GM12878 (cell line): Measurements from ENCODE around the gene FHL2. TPM values are rescaled to one million over a fixed set of nuclear protein-coding genes. Genes with fewer than 3 reads are reported as not detected.

ENCODE experiments used
- ATAC-seq: fragments of 200-7000 bp; cut with Tn5 transposase; 3 replicates; pipeline ENCODE4 v1.9.1; 2020; ENCODE audit warnings: mild to moderate bottlenecking, moderate library complexity
- BruUV-seq: library from RNA; stranded (reverse); fragments of 400-500 nt; replicated peaks from 2 replicates; lab custom pipeline; 2021; lab: Mats Ljungman, UMichigan
- CTCF ChIA-PET: fragments of 300-600 bp; sonication (Branson Sonifier 250); formaldehyde crosslinking; extraction: SDS; loops from one replicate; lab custom pipeline; 2021; ENCODE audit warnings: inconsistent platforms; lab: Yijun Ruan, JAX
- POLR2A ChIA-PET: fragments of 350-600 bp; formaldehyde crosslinking; extraction: SDS; loops from one replicate; lab custom pipeline; 2021; ENCODE audit warnings: inconsistent platforms; lab: Charles Lee
- RAD21 ChIA-PET: fragments of 300-600 bp; sonication (Branson Sonifier 250); formaldehyde crosslinking; loops from one replicate; lab custom pipeline; 2023; ENCODE audit warnings: antibody characterized with exemption; ENCODE audit not compliant: unreplicated experiment; lab: Charles Lee
- SMC1A ChIA-PET: fragments of 300-600 bp; sonication (Branson Sonifier 250); formaldehyde crosslinking; loops from one replicate; lab custom pipeline; 2023; ENCODE audit not compliant: unreplicated experiment, uncharacterized antibody; lab: Charles Lee
- DNase-seq: peaks from one replicate; pipeline ENCODE4 v3.0.0-alpha.2; 2011; ENCODE audit warnings: low read depth, low spot score
- FAIRE-seq: peaks from 3 replicates; lab custom pipeline; 2011; peaks lifted over from hg19 to GRCh38; lab: Jason Lieb, UNC
- H2AFZ ChIP-seq: 2 replicates; pipeline ENCODE4 v1.6.0; 2011; ENCODE audit warnings: low read depth, low read length, control low read depth; ENCODE audit not compliant: control insufficient read depth
- H3K27ac ChIP-seq: 2 replicates; pipeline ENCODE4 v1.5.1; 2011; ENCODE audit warnings: control low read depth; ENCODE audit not compliant: control insufficient read depth, insufficient read depth
- H3K27me3 ChIP-seq, 2 experiments: replicated peaks in 1 of 2; 2 replicates each; pipeline versions ENCODE4 v1.6.0 to v1.6.1; 2011; ENCODE audit warnings: low read length in 1 of 2; ENCODE audit not compliant: control insufficient read depth in 2 of 2, insufficient read depth in 2 of 2
- H3K36me3 ChIP-seq, 2 experiments: 2 replicates each; pipeline ENCODE4 v1.5.1; 2011; ENCODE audit warnings: low read length in 1 of 2; ENCODE audit not compliant: control insufficient read depth in 2 of 2, insufficient read depth in 2 of 2
- H3K4me1 ChIP-seq: 2 replicates; pipeline ENCODE4 v1.6.1; 2011; ENCODE audit warnings: mild to moderate bottlenecking, low read length, moderate library complexity, mixed read lengths; ENCODE audit not compliant: control insufficient read depth, insufficient read depth
- H3K4me2 ChIP-seq: 2 replicates; pipeline ENCODE4 v1.6.0; 2011; ENCODE audit warnings: control low read depth; ENCODE audit not compliant: control insufficient read depth, insufficient read depth
- H3K4me3 ChIP-seq: fragments of 200-600 bp; sonication (generic); 2 replicates; pipeline ENCODE4 v1.5.1; 2016
- H3K79me2 ChIP-seq: 2 replicates; pipeline ENCODE4 v1.6.0; 2011; ENCODE audit warnings: low read length; ENCODE audit not compliant: control insufficient read depth, insufficient read depth
- H3K9ac ChIP-seq: 2 replicates; pipeline ENCODE4 v1.8.0; 2011; ENCODE audit warnings: low read length, control low read depth, mixed read lengths; ENCODE audit not compliant: control insufficient read depth, insufficient read depth
- H3K9me3 ChIP-seq: replicated peaks from 3 replicates; pipeline ENCODE4 v1.5.1; 2011; ENCODE audit warnings: mild to moderate bottlenecking, low read length; ENCODE audit not compliant: control insufficient read depth, insufficient read depth
- H4K20me1 ChIP-seq: 2 replicates; pipeline ENCODE4 v1.6.0; 2011; ENCODE audit not compliant: control insufficient read depth, insufficient read depth
- ATF3 ChIP-seq: IDR thresholded peaks from 2 replicates; pipeline ENCODE4 v1.6.1; 2011; ENCODE audit warnings: low read depth, mild to moderate bottlenecking, low read length, moderate library complexity, borderline replicate concordance; ENCODE audit errors: extremely low read depth
- ATF7 ChIP-seq: fragments of 450-650 bp; IDR thresholded peaks from 2 replicates; pipeline ENCODE4 v1.6.1; 2016; ENCODE audit warnings: low read depth, mild to moderate bottlenecking
- ETV6 ChIP-seq, 2 experiments: fragments of 450-650 bp in 1 of 2; IDR thresholded peaks in 1 of 2; conservative IDR thresholded peaks in 1 of 2; 2 replicates each; pipeline ENCODE4 v1.6.1; 2014; ENCODE audit warnings: antibody characterized with exemption in 1 of 2, borderline replicate concordance in 1 of 2, low read depth in 1 of 2, mild to moderate bottlenecking in 1 of 2, moderate library complexity in 1 of 2
- FOXM1 ChIP-seq: IDR thresholded peaks from 2 replicates; pipeline ENCODE4 v1.6.1; 2012; ENCODE audit warnings: low read depth, mild to moderate bottlenecking, inconsistent platforms, low read length, moderate library complexity
- LARP7 ChIP-seq: fragments of 450-650 bp; IDR thresholded peaks from 2 replicates; pipeline ENCODE4 v1.6.1; 2017; ENCODE audit warnings: mild to moderate bottlenecking
- PKNOX1 ChIP-seq: fragments of 450-650 bp; IDR thresholded peaks from 2 replicates; pipeline ENCODE4 v1.6.1; 2016; ENCODE audit warnings: mild to moderate bottlenecking
- POU2F2 ChIP-seq: IDR thresholded peaks from 3 replicates; pipeline ENCODE4 v1.6.1; 2011; ENCODE audit warnings: low read depth, mild to moderate bottlenecking, low read length, borderline replicate concordance
- RUNX3 ChIP-seq: IDR thresholded peaks from 2 replicates; pipeline ENCODE4 v1.6.1; 2012; ENCODE audit warnings: low read length, inconsistent platforms
- SIN3A ChIP-seq: IDR thresholded peaks from 2 replicates; pipeline ENCODE4 v1.6.1; 2012; ENCODE audit warnings: low read depth, low read length, improper control_type of control experiment
- SMAD5 ChIP-seq: IDR thresholded peaks from 2 replicates; pipeline ENCODE4 v1.6.1; 2016; ENCODE audit warnings: antibody characterized with exemption, low read depth
- SMARCA5 ChIP-seq: fragments of 450-650 bp; IDR thresholded peaks from 2 replicates; pipeline ENCODE4 v1.6.1; 2017; ENCODE audit warnings: mild to moderate bottlenecking
- SPI1 ChIP-seq: IDR thresholded peaks from 2 replicates; pipeline ENCODE4 v1.6.1; 2011; ENCODE audit warnings: low read depth, mild to moderate bottlenecking, low read length, moderate library complexity, borderline replicate concordance; ENCODE audit not compliant: insufficient read depth
- SRF ChIP-seq, 2 experiments: IDR thresholded peaks; 2 replicates each; pipeline ENCODE4 v1.6.1; 2011; ENCODE audit warnings: low read depth in 2 of 2, low read length in 2 of 2, mild to moderate bottlenecking in 1 of 2, moderate library complexity in 1 of 2
- SUZ12 ChIP-seq: fragments of 200-600 bp; sonication (generic); IDR thresholded peaks from one replicate; pipeline ENCODE4 v1.6.1; 2018; ENCODE audit warnings: antibody characterized with exemption, mild to moderate bottlenecking; ENCODE audit not compliant: unreplicated experiment
- TARDBP ChIP-seq: IDR thresholded peaks from 2 replicates; pipeline ENCODE4 v1.6.1; 2016; ENCODE audit warnings: borderline replicate concordance
- ZBED1 ChIP-seq: IDR thresholded peaks from 2 replicates; pipeline ENCODE4 v1.6.1; 2016; ENCODE audit warnings: borderline replicate concordance
- WGBS: methylation state at CpG from one replicate; pipeline ENCODE4 v1.1.6; 2016; ENCODE audit warnings: low lambda C conversion rate; ENCODE audit not compliant: insufficient replicate concordance, insufficient coverage; ENCODE audit errors: missing lambda C conversion rate; 5-methylcytosine and 5-hydroxymethylcytosine counted together
- in situ Hi-C: fragments of 300-500 bp; cut with MboI; formaldehyde crosslinking; loops from 9 replicates; pipeline ENCODE4 v1.14.3; 2018; ENCODE audit warnings: mixed read lengths
- intact Hi-C: fragments of 100-400 bp; cut with micrococcal nuclease; formaldehyde crosslinking; loops from one replicate; pipeline ENCODE4 v1.14.2; 2022; ENCODE audit not compliant: unreplicated experiment
- polyA plus RNA-seq, 11 experiments: library from polyadenylated mRNA; depleted of rRNA in 4 of 11; unstranded in 6 of 11; stranded (reverse) in 5 of 11; fragments of >200 nt; fragmentation: Nextera tagmentation in 4 of 11; fragmentation: Illumina TruSeq in 1 of 11; extraction: Ambion mirVana in 4 of 11; extraction: Trizol in 1 of 11; gene quantifications; 1 replicate in 1 of 11; 2 replicates in 10 of 11; pipeline versions ENCODE4 v1.2.1 to v1.2.3, GENCODE V29; 2011 to 2016; ENCODE audit warnings: inconsistent platforms in 2 of 11, missing spikeins in 2 of 11, low read depth in 1 of 11
- total RNA-seq, 4 experiments: library from RNA; depleted of rRNA in 3 of 4; stranded (reverse); fragments of >200 nt in 3 of 4; fragmentation: Illumina TruSeq in 1 of 4; extraction: Trizol in 1 of 4; gene quantifications; 2 replicates each; pipeline versions ENCODE4 v1.2.1 to v1.2.3, GENCODE V29; 2013 to 2021

FHL2 gene
- total and polyA plus RNA-seq, 10 of the 15 experiments (the other 5 are each of a cell fraction or from before 2014, with no cell fraction given), result 2.2 to 9.9 (median 4.5) TPM

GRCh38 chr2:105384216-105384615, 14.6 kb downstream of the FHL2 start:
- intact Hi-C loops (no loop called here), in situ Hi-C loops (no loop called here)
- H3K4me1 ChIP-seq, result no peaks in the 10 kb centered on the region
- no peaks in the 10 kb centered on the region for H4K20me1 ChIP-seq
- ATAC-seq (no peak), FAIRE-seq (no peak), DNase-seq (no peak)
- ChIA-PET POLR2A (no interaction called here), SMC1A (interaction anchor here (1.0 to 1.1 kb wide), 2 partner anchors 9 to 135 kb away, joined by 3 read pairs; no protein-coding TSS in a partner anchor), RAD21 (no interaction called here), CTCF (no interaction called here)
- no peak overlapping the region for H3K4me2 ChIP-seq
- no peaks in the 10 kb centered on the region for H3K36me3 ChIP-seq
- no peak for TF ChIP-seq LARP7
- TF ChIP-seq PKNOX1, result no peak
- TF ChIP-seq ETV6 (conservative IDR thresholded peaks at IDR 0.05 in 1 of 2, IDR thresholded peaks at IDR 0.05 in 1 of 2; ENCODE audit: borderline replicate concordance in 1 of 2, low read depth in 1 of 2), result no peak
- TF ChIP-seq ZBED1, result no peak
- no peak for TF ChIP-seq SRF (IDR thresholded peaks at IDR 0.05; ENCODE audit: low read depth in 2 of 2, low read length in 2 of 2)
- TF ChIP-seq ATF3, result no peak
- TF ChIP-seq SPI1, result no peak
- no peak for TF ChIP-seq RUNX3
- no peak for TF ChIP-seq POU2F2
- TF ChIP-seq FOXM1, result no peak
- TF ChIP-seq SUZ12, result no peak
- no peak for TF ChIP-seq SIN3A
- TF ChIP-seq TARDBP, result no peak
- TF ChIP-seq SMAD5, result no peak
- TF ChIP-seq ATF7, result no peak
- TF ChIP-seq SMARCA5, result no peak
- no peaks in the 10 kb centered on the region for H3K79me2 ChIP-seq
- H3K9me3 ChIP-seq, result no peaks in the 10 kb centered on the region
- BruUV-seq, result no TSS peak
- no peaks in the 10 kb centered on the region; a peak in 1 of 4 replicates for H3K27me3 ChIP-seq
- H2AFZ ChIP-seq, result no peak overlapping the region
- WGBS, result 50% methylated on average over 7 of the region's 7 CpGs
- no peak overlapping the region for H3K9ac ChIP-seq
- H3K4me3 ChIP-seq, result no peak overlapping the region
- no peak overlapping the region for H3K27ac ChIP-seq
